ENCODE data around the gene TDRD1.

DNA sequence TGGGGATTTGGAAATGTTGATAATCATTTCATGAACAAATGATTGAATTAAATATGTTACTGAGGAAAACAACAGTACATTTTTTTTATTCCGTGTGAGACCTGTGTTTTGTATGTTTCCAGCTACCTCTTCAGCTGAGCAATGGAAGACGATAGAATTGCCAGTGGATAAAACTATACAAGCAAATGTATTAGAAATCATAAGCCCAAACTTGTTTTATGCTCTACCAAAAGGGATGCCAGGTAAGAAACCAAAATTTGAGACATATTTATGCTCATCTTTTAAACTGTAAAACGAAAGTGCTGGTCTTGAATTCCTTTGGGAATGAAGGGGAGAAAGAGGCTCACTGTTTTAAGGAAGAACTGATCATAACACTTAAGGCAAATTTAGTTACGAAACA is 42.1 kb downstream of the TDRD1 start:
- TF ChIP-seq POLR2AphosphoS5 (IDR thresholded peaks at IDR 0.05; ENCODE audit: insufficient read depth in 1 of 2, low read depth in 1 of 2) (no peak), POLR2A (IDR thresholded peaks at IDR 0.05) (no peak)
- TF ChIP-seq, protein P1, sequence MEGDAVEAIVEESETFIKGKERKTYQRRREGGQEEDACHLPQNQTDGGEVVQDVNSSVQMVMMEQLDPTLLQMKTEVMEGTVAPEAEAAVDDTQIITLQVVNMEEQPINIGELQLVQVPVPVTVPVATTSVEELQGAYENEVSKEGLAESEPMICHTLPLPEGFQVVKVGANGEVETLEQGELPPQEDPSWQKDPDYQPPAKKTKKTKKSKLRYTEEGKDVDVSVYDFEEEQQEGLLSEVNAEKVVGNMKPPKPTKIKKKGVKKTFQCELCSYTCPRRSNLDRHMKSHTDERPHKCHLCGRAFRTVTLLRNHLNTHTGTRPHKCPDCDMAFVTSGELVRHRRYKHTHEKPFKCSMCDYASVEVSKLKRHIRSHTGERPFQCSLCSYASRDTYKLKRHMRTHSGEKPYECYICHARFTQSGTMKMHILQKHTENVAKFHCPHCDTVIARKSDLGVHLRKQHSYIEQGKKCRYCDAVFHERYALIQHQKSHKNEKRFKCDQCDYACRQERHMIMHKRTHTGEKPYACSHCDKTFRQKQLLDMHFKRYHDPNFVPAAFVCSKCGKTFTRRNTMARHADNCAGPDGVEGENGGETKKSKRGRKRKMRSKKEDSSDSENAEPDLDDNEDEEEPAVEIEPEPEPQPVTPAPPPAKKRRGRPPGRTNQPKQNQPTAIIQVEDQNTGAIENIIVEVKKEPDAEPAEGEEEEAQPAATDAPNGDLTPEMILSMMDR (IDR thresholded peaks at IDR 0.05): no peak

Data from vagina (tissue), 2 donors.